ENCODE data around the gene CBFA2T2.
"Not testable (repeated sequence)": the region's sequence is repeated elsewhere in the genome, so short reads cannot be mapped to it uniquely, and the experiment has no call there.

Gene CBFA2T2

DNA sequence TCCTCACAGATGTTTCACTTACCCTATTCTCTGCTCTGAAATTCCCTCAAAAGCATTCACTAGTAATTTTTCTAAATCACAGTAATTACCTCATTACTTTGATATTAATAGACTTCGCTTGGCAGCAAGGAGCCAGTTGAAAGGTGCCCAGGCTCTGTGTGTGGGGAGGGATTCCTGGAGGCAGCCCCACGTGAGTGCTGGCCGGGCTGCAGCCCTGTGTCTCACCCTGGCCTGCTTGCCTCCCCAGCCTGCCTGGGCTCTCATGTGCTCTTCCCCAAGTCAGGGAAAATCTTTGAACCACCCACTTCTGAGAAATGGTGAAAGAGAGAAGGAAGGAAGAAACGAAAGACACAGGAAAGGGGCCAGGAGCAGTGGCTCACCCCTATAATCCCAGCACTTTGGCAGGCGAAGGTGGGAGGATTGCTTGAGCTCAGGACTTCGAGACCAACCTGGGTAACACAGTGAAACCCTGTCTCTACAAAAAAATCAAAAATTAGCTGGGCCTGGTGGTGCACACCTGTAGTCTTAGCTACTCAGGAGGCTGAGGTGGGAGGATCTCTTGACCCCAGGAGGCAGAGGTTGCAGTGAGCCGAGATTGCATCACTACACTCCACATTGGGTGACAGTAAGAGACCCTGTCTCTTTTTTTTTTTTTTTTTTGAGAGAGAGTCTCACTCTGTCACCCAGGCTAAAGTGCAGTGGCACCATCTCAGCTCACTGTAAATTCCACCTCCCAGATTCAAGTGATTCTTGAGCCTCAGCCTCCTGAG, 26.4 kb upstream of the CBFA2T2 start:
- DNase-seq (ENCODE audit: low read depth, low spot score): no peak
- H3K27me3 ChIP-seq (ENCODE audit: insufficient read depth, insufficient read length): no peaks in the 10 kb centered on the region
- no peak overlapping the region for H3K9ac ChIP-seq (ENCODE audit: insufficient read length, low read depth)
- TF ChIP-seq SUZ12 (IDR thresholded peaks at IDR 0.05; ENCODE audit: extremely low read depth, insufficient read depth, insufficient read length): no peak
- no peak for TF ChIP-seq ZNF274 (IDR thresholded peaks at IDR 0.05; ENCODE audit: low read depth, low read length)
- no peak overlapping the region for H3K4me3 ChIP-seq (ENCODE audit: insufficient read length, low read depth)
- H3K4me1 ChIP-seq (ENCODE audit: insufficient read depth, insufficient read length): peaks cover 2% of the 10 kb centered on the region
- H3K9me3 ChIP-seq (ENCODE audit: insufficient read depth, low read length): no peaks in the 10 kb centered on the region
- H3K36me3 ChIP-seq (ENCODE audit: insufficient read depth, insufficient read length, low read length): no peaks in the 10 kb centered on the region

GRCh38 chr20:33464759-33465158, 25.1 kb upstream of the CBFA2T2 start:
- H3K4me1 ChIP-seq (ENCODE audit: insufficient read depth, insufficient read length); H3K27me3 ChIP-seq (ENCODE audit: insufficient read depth, insufficient read length); H3K9me3 ChIP-seq (ENCODE audit: insufficient read depth, low read length); H3K9ac ChIP-seq (ENCODE audit: insufficient read length, low read depth); H3K36me3 ChIP-seq (ENCODE audit: insufficient read depth, insufficient read length, low read length); DNase-seq (ENCODE audit: low read depth, low spot score); H3K4me3 ChIP-seq (ENCODE audit: insufficient read length, low read depth): not testable (repeated sequence)

DNA sequence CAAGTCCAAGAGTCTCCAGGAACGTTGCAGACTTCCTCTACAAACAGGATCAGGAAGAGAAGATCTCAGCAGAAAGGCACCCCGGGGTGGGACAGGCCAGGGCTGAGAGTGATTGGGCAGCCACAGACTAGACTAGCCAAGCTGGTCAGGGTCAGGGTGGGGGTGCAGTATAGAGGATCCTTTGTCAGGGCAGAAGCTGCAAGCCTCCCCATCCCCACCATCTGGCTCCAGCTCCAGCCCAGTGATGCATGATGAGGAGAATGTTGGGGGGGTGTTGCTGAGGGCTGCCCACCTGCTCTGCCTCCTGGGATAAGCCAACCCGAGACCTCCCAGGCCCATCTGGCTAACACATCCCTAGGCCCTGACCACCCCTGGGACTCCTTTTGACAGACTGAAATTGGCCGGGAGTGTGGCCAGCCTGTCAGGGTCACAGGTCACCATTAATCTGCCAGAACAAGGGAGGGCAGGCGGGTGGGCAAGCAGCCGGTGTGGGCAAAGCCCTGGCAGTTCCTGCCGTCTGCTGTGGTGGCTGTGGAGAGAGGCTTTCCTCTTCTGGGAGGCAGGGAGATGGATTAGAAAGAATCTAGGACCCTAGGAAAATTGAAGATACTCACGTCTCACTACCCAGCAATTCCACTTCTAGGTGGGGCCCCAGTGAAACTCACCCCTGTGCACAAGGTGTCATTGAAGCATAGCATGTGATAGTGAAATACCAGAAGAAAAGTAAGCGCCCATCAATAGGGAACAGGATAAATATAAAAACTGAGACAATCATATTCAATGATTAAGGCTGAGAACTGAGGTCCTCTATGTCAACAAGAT, 24.2 kb upstream of the CBFA2T2 start:
- no peak for TF ChIP-seq SUZ12 (IDR thresholded peaks at IDR 0.05; ENCODE audit: extremely low read depth, insufficient read depth, insufficient read length)
- TF ChIP-seq ZNF274 (IDR thresholded peaks at IDR 0.05; ENCODE audit: low read depth, low read length): no peak
- TF ChIP-seq YY1 (IDR thresholded peaks at IDR 0.05; ENCODE audit: insufficient read depth, insufficient read length): no peak
- no peaks in the 10 kb centered on the region for H3K27me3 ChIP-seq (ENCODE audit: insufficient read depth, insufficient read length)
- no peak overlapping the region for H3K9ac ChIP-seq (ENCODE audit: insufficient read length, low read depth)
- peaks cover 2% of the 10 kb centered on the region for H3K4me1 ChIP-seq (ENCODE audit: insufficient read depth, insufficient read length)
- no peak for DNase-seq (ENCODE audit: low read depth, low spot score)
- no peaks in the 10 kb centered on the region for H3K36me3 ChIP-seq (ENCODE audit: insufficient read depth, insufficient read length, low read length)
- H3K9me3 ChIP-seq (ENCODE audit: insufficient read depth, low read length): no peaks in the 10 kb centered on the region
- H3K4me3 ChIP-seq (ENCODE audit: insufficient read length, low read depth): no peak overlapping the region

DNA sequence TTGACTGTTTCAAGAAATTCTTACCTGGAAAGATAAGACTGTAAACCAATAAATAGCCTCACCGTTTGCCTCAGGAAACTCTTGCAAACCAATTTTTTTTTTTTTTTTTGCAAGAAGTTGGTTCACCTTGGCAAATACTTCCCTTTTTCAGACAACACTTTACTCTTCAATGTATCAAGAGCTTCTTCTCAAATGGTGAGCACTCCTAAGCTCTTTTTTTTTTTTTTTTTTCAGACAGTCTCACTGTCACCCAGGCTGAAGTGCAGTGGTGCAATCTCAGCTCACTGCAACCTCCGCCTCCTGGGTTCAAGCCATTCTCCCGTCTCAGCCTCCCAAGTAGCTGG, 23.6 kb upstream of the CBFA2T2 start:
- H3K4me1 ChIP-seq (ENCODE audit: insufficient read depth, insufficient read length): peaks cover 2% of the 10 kb centered on the region

GRCh38 chr20:33470457-33470856, 19.4 kb upstream of the CBFA2T2 start:
- DNase-seq (ENCODE audit: low read depth, low spot score): no peak
- TF ChIP-seq SUZ12 (IDR thresholded peaks at IDR 0.05; ENCODE audit: extremely low read depth, insufficient read depth, insufficient read length) (no peak), ZNF274 (IDR thresholded peaks at IDR 0.05; ENCODE audit: low read depth, low read length) (no peak), YY1 (IDR thresholded peaks at IDR 0.05; ENCODE audit: insufficient read depth, insufficient read length) (no peak)
- Histone ChIP-seq H3K4me1 (ENCODE audit: insufficient read depth, insufficient read length) (peaks cover 2% of the 10 kb centered on the region), H3K36me3 (ENCODE audit: insufficient read depth, insufficient read length, low read length) (no peaks in the 10 kb centered on the region), H3K9me3 (ENCODE audit: insufficient read depth, low read length) (no peaks in the 10 kb centered on the region), H3K4me3 (ENCODE audit: insufficient read length, low read depth) (no peak overlapping the region), H3K9ac (ENCODE audit: insufficient read length, low read depth) (no peak overlapping the region), H3K27me3 (ENCODE audit: insufficient read depth, insufficient read length) (no peaks in the 10 kb centered on the region)

More for the DNA sequence above, 23.6 kb upstream of the CBFA2T2 start:
- TF ChIP-seq YY1 (IDR thresholded peaks at IDR 0.05; ENCODE audit: insufficient read depth, insufficient read length): no peak
- TF ChIP-seq SUZ12 (IDR thresholded peaks at IDR 0.05; ENCODE audit: extremely low read depth, insufficient read depth, insufficient read length): no peak
- no peak for TF ChIP-seq ZNF274 (IDR thresholded peaks at IDR 0.05; ENCODE audit: low read depth, low read length)
- Histone ChIP-seq H3K27me3 (ENCODE audit: insufficient read depth, insufficient read length) (no peaks in the 10 kb centered on the region), H3K36me3 (ENCODE audit: insufficient read depth, insufficient read length, low read length) (no peaks in the 10 kb centered on the region), H3K9me3 (ENCODE audit: insufficient read depth, low read length) (no peaks in the 10 kb centered on the region), H3K4me3 (ENCODE audit: insufficient read length, low read depth) (no peak overlapping the region), H3K9ac (ENCODE audit: insufficient read length, low read depth) (no peak overlapping the region)
- no peak for DNase-seq (ENCODE audit: low read depth, low spot score)

DNA sequence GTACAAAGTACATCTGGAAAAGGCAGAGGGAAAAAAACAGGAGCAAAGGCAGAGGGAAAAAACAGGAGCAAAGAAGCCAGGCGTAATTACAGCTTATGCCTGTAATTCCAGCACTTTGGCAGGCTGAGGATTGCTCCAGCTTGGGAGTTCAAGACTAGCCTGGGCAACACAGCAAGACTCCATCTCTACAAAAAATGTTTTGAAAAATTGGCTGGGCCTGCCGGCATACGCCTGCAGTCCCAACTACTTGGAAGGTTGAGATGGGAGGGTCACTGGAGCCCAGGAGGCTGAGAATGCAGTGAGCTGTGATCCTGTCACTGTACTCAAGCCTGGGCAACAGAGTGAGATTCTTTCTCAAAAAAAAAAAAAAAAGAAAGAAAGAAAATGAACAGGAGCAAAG, 19.0 kb upstream of the CBFA2T2 start:
- Histone ChIP-seq H3K9me3 (ENCODE audit: insufficient read depth, low read length) (no peaks in the 10 kb centered on the region), H3K36me3 (ENCODE audit: insufficient read depth, insufficient read length, low read length) (no peaks in the 10 kb centered on the region), H3K9ac (ENCODE audit: insufficient read length, low read depth) (no peak overlapping the region), H3K4me1 (ENCODE audit: insufficient read depth, insufficient read length) (no peaks in the 10 kb centered on the region), H3K27me3 (ENCODE audit: insufficient read depth, insufficient read length) (no peaks in the 10 kb centered on the region), H3K4me3 (ENCODE audit: insufficient read length, low read depth) (no peak overlapping the region)
- no peak for DNase-seq (ENCODE audit: low read depth, low spot score)
- TF ChIP-seq SUZ12 (IDR thresholded peaks at IDR 0.05; ENCODE audit: extremely low read depth, insufficient read depth, insufficient read length) (no peak), YY1 (IDR thresholded peaks at IDR 0.05; ENCODE audit: insufficient read depth, insufficient read length) (no peak), ZNF274 (IDR thresholded peaks at IDR 0.05; ENCODE audit: low read depth, low read length) (no peak)

- no peaks in the 10 kb centered on the region for H3K36me3 ChIP-seq (ENCODE audit: insufficient read depth, insufficient read length, low read length)
- no peaks in the 10 kb centered on the region for H3K4me1 ChIP-seq (ENCODE audit: insufficient read depth, insufficient read length)
- H3K9ac ChIP-seq (ENCODE audit: insufficient read length, low read depth): no peak overlapping the region
- TF ChIP-seq ZNF274 (IDR thresholded peaks at IDR 0.05; ENCODE audit: low read depth, low read length): no peak
- no peak for TF ChIP-seq SUZ12 (IDR thresholded peaks at IDR 0.05; ENCODE audit: extremely low read depth, insufficient read depth, insufficient read length)
- no peak for TF ChIP-seq YY1 (IDR thresholded peaks at IDR 0.05; ENCODE audit: insufficient read depth, insufficient read length)
- H3K27me3 ChIP-seq (ENCODE audit: insufficient read depth, insufficient read length): no peaks in the 10 kb centered on the region
- H3K9me3 ChIP-seq (ENCODE audit: insufficient read depth, low read length): no peaks in the 10 kb centered on the region
- no peak overlapping the region for H3K4me3 ChIP-seq (ENCODE audit: insufficient read length, low read depth)
- no peak for DNase-seq (ENCODE audit: low read depth, low spot score)
Measured at GRCh38 chr20:33472868-33473435, 16.9 kb upstream of the CBFA2T2 start.

Measured in NT2/D1 (cell line).